ENCODE measurements around the gene SLIT2.

SLIT2 gene

GRCh38 chr4:20278195-20278594, 26.5 kb downstream of the SLIT2 start:
- Mint-ChIP-seq H3K4me3 (no peak overlapping the region), H3K9me3 (no peaks in the 10 kb centered on the region)

GRCh38 chr4:20279381-20279780, 27.7 kb downstream of the SLIT2 start:
- no peaks in the 10 kb centered on the region for H3K27me3 Mint-ChIP-seq
- intact Hi-C loops (cut with micrococcal nuclease): no loop called here

More at GRCh38 chr4:20278195-20278594, 26.5 kb downstream of the SLIT2 start:
- H3K27me3 Mint-ChIP-seq: no peaks in the 10 kb centered on the region
- H3K27ac Mint-ChIP-seq: no peak overlapping the region
- H3K4me1 Mint-ChIP-seq (ENCODE audit: low read depth): no peaks in the 10 kb centered on the region
- intact Hi-C loops (cut with micrococcal nuclease): no loop called here
- H3K36me3 Mint-ChIP-seq (ENCODE audit: low read depth): no peaks in the 10 kb centered on the region

GRCh38 chr4:20281453-20281852, 29.7 kb downstream of the SLIT2 start:
- Mint-ChIP-seq H3K36me3 (ENCODE audit: low read depth) (no peaks in the 10 kb centered on the region), H3K27ac (no peak overlapping the region), H3K27me3 (no peaks in the 10 kb centered on the region), H3K4me1 (ENCODE audit: low read depth) (no peaks in the 10 kb centered on the region), H3K4me3 (no peak overlapping the region), H3K9me3 (no peaks in the 10 kb centered on the region)
- intact Hi-C loops (cut with micrococcal nuclease): no loop called here

More at GRCh38 chr4:20279381-20279780, 27.7 kb downstream of the SLIT2 start:
- Mint-ChIP-seq H3K4me1 (ENCODE audit: low read depth) (no peaks in the 10 kb centered on the region), H3K4me3 (no peak overlapping the region), H3K9me3 (no peaks in the 10 kb centered on the region), H3K36me3 (ENCODE audit: low read depth) (no peaks in the 10 kb centered on the region), H3K27ac (no peak overlapping the region)

- Mint-ChIP-seq H3K4me3 (no peak overlapping the region), H3K9me3 (no peaks in the 10 kb centered on the region), H3K27me3 (no peaks in the 10 kb centered on the region), H3K27ac (no peak overlapping the region), H3K4me1 (ENCODE audit: low read depth) (no peaks in the 10 kb centered on the region), H3K36me3 (ENCODE audit: low read depth) (no peaks in the 10 kb centered on the region)
- intact Hi-C loops (cut with micrococcal nuclease): no loop called here
Measured at GRCh38 chr4:20283039-20283438, 31.3 kb downstream of the SLIT2 start.

- Mint-ChIP-seq H3K4me1 (ENCODE audit: low read depth) (no peaks in the 10 kb centered on the region), H3K27ac (no peak overlapping the region), H3K9me3 (no peaks in the 10 kb centered on the region), H3K27me3 (no peaks in the 10 kb centered on the region), H3K4me3 (no peak overlapping the region), H3K36me3 (ENCODE audit: low read depth) (no peaks in the 10 kb centered on the region)
- intact Hi-C loops (cut with micrococcal nuclease): no loop called here
Measured at GRCh38 chr4:20284990-20285389, 33.3 kb downstream of the SLIT2 start.

GRCh38 chr4:20287246-20287645, 35.5 kb downstream of the SLIT2 start:
- H3K4me3 Mint-ChIP-seq: no peak overlapping the region
- no peaks in the 10 kb centered on the region for H3K27me3 Mint-ChIP-seq
- intact Hi-C loops (cut with micrococcal nuclease): no loop called here
- no peaks in the 10 kb centered on the region for H3K36me3 Mint-ChIP-seq (ENCODE audit: low read depth)
- H3K4me1 Mint-ChIP-seq (ENCODE audit: low read depth): no peaks in the 10 kb centered on the region
- H3K9me3 Mint-ChIP-seq: no peaks in the 10 kb centered on the region
- H3K27ac Mint-ChIP-seq: no peak overlapping the region

GRCh38 chr4:20288047-20288650, 36.4 kb downstream of the SLIT2 start:
- H3K27me3 Mint-ChIP-seq: no peaks in the 10 kb centered on the region
- no peaks in the 10 kb centered on the region for H3K4me1 Mint-ChIP-seq (ENCODE audit: low read depth)
- no peak overlapping the region for H3K4me3 Mint-ChIP-seq
- no peak overlapping the region for H3K27ac Mint-ChIP-seq
- H3K36me3 Mint-ChIP-seq (ENCODE audit: low read depth): no peaks in the 10 kb centered on the region
- intact Hi-C loops (cut with micrococcal nuclease): no loop called here
- no peaks in the 10 kb centered on the region for H3K9me3 Mint-ChIP-seq

GRCh38 chr4:20288846-20289512, 37.3 kb downstream of the SLIT2 start:
- intact Hi-C loops (cut with micrococcal nuclease): no loop called here
- Mint-ChIP-seq H3K36me3 (ENCODE audit: low read depth) (no peaks in the 10 kb centered on the region), H3K9me3 (no peaks in the 10 kb centered on the region), H3K4me1 (ENCODE audit: low read depth) (no peaks in the 10 kb centered on the region), H3K27ac (no peak overlapping the region), H3K4me3 (no peak overlapping the region), H3K27me3 (no peaks in the 10 kb centered on the region)

- no peaks in the 10 kb centered on the region for H3K27me3 Mint-ChIP-seq
- H3K9me3 Mint-ChIP-seq: no peaks in the 10 kb centered on the region
- intact Hi-C loops (cut with micrococcal nuclease): no loop called here
- no peak overlapping the region for H3K4me3 Mint-ChIP-seq
- no peaks in the 10 kb centered on the region for H3K4me1 Mint-ChIP-seq (ENCODE audit: low read depth)
- no peak overlapping the region for H3K27ac Mint-ChIP-seq
- no peaks in the 10 kb centered on the region for H3K36me3 Mint-ChIP-seq (ENCODE audit: low read depth)
Measured at GRCh38 chr4:20289782-20290181, 38.1 kb downstream of the SLIT2 start.

GRCh38 chr4:20292739-20293138, 41.0 kb downstream of the SLIT2 start:
- H3K36me3 Mint-ChIP-seq (ENCODE audit: low read depth): no peaks in the 10 kb centered on the region
- no peak overlapping the region for H3K27ac Mint-ChIP-seq
- H3K9me3 Mint-ChIP-seq: no peaks in the 10 kb centered on the region
- H3K27me3 Mint-ChIP-seq: no peaks in the 10 kb centered on the region
- H3K4me1 Mint-ChIP-seq (ENCODE audit: low read depth): no peaks in the 10 kb centered on the region
- no peak overlapping the region for H3K4me3 Mint-ChIP-seq
- intact Hi-C loops (cut with micrococcal nuclease): no loop called here

GRCh38 chr4:20297261-20297660, 45.6 kb downstream of the SLIT2 start:
- Mint-ChIP-seq H3K4me3 (no peak overlapping the region), H3K27ac (no peak overlapping the region), H3K4me1 (ENCODE audit: low read depth) (no peaks in the 10 kb centered on the region), H3K9me3 (no peaks in the 10 kb centered on the region), H3K27me3 (no peaks in the 10 kb centered on the region), H3K36me3 (ENCODE audit: low read depth) (no peaks in the 10 kb centered on the region)
- intact Hi-C loops (cut with micrococcal nuclease): no loop called here

- intact Hi-C loops (cut with micrococcal nuclease): no loop called here
- Mint-ChIP-seq H3K9me3 (no peaks in the 10 kb centered on the region), H3K27me3 (no peaks in the 10 kb centered on the region), H3K27ac (no peak overlapping the region), H3K36me3 (ENCODE audit: low read depth) (no peaks in the 10 kb centered on the region), H3K4me1 (ENCODE audit: low read depth) (no peaks in the 10 kb centered on the region), H3K4me3 (no peak overlapping the region)
Measured at GRCh38 chr4:20297783-20298182, 46.1 kb downstream of the SLIT2 start.

- Mint-ChIP-seq H3K4me1 (ENCODE audit: low read depth) (no peaks in the 10 kb centered on the region), H3K36me3 (ENCODE audit: low read depth) (no peaks in the 10 kb centered on the region), H3K9me3 (no peaks in the 10 kb centered on the region), H3K27ac (no peak overlapping the region), H3K27me3 (no peaks in the 10 kb centered on the region), H3K4me3 (no peak overlapping the region)
- intact Hi-C loops (cut with micrococcal nuclease): no loop called here
Measured at GRCh38 chr4:20298455-20298854, 46.8 kb downstream of the SLIT2 start.

- H3K36me3 Mint-ChIP-seq (ENCODE audit: low read depth): no peaks in the 10 kb centered on the region
- H3K4me1 Mint-ChIP-seq (ENCODE audit: low read depth): no peaks in the 10 kb centered on the region
- H3K27me3 Mint-ChIP-seq: no peaks in the 10 kb centered on the region
- H3K27ac Mint-ChIP-seq: no peak overlapping the region
- no peak overlapping the region for H3K4me3 Mint-ChIP-seq
- intact Hi-C loops (cut with micrococcal nuclease): no loop called here
- H3K9me3 Mint-ChIP-seq: no peaks in the 10 kb centered on the region
Measured at GRCh38 chr4:20298986-20299385, 47.3 kb downstream of the SLIT2 start.

GRCh38 chr4:20299515-20299914, 47.8 kb downstream of the SLIT2 start:
- Mint-ChIP-seq H3K9me3 (no peaks in the 10 kb centered on the region), H3K27me3 (no peaks in the 10 kb centered on the region), H3K4me1 (ENCODE audit: low read depth) (no peaks in the 10 kb centered on the region), H3K36me3 (ENCODE audit: low read depth) (no peaks in the 10 kb centered on the region), H3K4me3 (no peak overlapping the region), H3K27ac (no peak overlapping the region)
- intact Hi-C loops (cut with micrococcal nuclease): no loop called here

Data from dendritic cell treated with granulocyte-macrophage colony-stimulating factor and Interleukin-4, amounts not matched to agents 40 ng/mL and 50 ng/mL, for 4 days (primary cell).